GM19463 (cell line): Measurements from ENCODE around the gene HOOK1.
A peak's percentile ranks its signal among the peaks of the same experiment; 100 is the strongest.
"Not testable (repeated sequence)": the region's sequence is repeated elsewhere in the genome, so short reads cannot be mapped to it uniquely, and the experiment has no call there.

Experiments used
- ATAC-seq: cut with Tn5 transposase; IDR thresholded peaks from one replicate; pipeline ENCODE4 v1.9.1; 2021; ENCODE audit warnings: mild to moderate bottlenecking, moderate library complexity; ENCODE audit not compliant: unreplicated experiment

Gene HOOK1

GRCh38 chr1:59880735-59881134, 66.0 kb downstream of the HOOK1 start:
- ATAC-seq, result no peak

DNA sequence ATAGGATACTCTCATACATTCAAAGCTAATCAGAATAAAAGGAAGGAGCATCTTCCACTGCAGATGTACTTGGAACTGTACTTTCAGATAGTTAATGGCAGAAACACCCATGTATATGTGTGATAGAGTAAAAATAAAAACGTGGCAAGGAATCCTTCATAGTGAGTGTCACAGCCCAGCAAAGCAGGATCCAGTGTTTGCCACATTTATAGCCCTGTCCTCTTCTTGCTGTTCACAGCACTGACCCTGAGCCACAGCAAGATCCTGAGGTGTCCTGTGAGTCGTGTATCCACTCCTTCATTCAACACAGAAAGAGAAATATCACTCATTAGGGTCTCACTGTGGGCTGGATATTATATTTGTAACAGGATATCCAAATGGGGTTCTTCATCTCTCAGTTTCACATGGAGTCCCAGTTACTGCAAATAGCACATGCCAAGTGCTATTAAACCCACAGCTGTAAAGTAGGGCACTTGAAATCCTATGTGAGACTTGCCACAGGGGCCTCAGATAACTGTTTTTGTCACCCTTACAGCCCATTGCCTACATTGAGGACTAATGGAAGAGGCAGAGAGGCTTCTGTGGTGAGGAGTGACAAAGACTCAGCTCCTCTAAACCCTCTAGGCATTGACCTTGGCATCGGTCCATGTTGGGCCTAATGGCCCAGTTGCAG, 70.5 kb downstream of the HOOK1 start:
- no peak for ATAC-seq

GRCh38 chr1:59892841-59893811, 78.4 kb downstream of the HOOK1 start:
- ATAC-seq, result no peak

DNA sequence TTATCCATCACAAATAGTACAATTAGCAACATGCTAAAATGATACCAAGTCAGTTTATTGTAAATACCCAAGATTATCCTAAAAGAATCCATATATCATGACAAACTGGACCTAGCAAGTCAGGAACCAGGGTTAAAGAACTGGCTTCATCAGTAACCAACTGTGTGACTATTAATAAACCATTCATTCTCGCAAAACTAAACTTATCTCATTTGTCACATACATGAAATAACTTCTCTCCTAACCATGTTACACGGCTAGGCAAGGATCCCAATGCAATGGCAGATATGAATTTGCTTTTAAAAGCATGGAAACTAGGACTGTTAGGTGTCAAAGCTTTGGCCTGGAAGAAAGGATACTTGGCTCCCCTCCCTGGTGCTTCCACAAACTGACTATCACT, 82.4 kb downstream of the HOOK1 start:
- no peak for ATAC-seq

- ATAC-seq, result no peak
These were observed 84.2 kb downstream of the HOOK1 start for GRCh38 chr1:59898927-59899326.

GRCh38 chr1:59900640-59901039, 85.9 kb downstream of the HOOK1 start:
- no peak for ATAC-seq

DNA sequence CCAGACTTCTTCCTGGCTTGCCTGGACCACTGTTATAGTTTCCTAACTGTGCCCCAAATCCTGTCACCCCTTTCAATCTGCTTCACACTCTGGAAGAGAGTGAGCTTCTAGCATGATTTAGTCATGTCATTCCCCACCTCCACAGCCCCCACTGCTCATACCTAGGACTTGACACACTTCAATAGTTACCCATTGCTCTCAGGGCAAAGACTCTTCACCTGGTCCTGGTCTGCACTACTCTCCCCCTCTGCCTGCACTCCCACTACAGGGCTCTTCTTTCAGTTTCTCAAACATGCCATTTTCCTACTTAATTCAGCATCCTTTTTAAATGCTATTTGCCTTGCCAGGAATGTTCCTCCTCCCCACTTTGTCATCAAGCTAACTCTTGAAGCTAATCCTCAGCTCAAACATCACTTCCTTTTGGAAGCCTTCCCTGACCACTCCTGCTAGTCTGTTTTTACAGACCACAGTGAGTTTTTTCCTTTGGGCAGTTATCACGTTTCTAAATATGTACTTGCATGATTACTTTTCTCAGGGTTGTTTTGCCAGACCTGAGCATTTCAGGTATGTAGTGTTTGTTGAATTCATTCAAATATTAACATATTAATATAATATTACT, 87.1 kb downstream of the HOOK1 start:
- ATAC-seq, result no peak

DNA sequence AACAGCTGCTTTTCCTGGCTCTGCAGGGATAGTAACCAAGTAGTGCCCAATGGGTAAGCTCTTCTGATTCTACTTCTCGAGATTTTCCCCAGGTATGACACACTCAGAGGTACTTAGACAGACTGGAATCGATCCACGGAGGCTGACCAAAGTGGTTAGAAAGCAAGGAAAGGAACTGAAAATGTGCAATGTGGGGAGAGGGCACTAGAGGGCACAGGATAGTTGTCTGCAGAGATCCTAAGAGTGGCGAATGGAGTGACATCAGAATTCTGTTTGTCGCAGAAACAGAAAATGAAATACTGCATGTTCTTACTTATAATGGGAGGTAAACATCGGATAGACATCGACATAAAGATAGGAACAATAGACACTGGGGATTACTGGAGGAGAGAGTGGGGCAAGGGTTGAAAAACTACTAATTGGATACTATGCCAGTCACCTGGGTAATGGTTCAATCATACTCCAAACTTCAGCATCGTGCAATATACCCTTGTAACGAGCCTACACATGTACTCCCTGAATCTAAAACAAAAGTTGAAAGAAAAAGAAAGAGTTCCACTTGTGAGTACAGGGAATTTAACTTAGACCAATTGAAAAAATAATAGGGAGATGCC, 88.5 kb downstream of the HOOK1 start:
- peak; percentile 94 for ATAC-seq

- no peak for ATAC-seq
These were observed 92.2 kb downstream of the HOOK1 start for GRCh38 chr1:59906931-59907330.

DNA sequence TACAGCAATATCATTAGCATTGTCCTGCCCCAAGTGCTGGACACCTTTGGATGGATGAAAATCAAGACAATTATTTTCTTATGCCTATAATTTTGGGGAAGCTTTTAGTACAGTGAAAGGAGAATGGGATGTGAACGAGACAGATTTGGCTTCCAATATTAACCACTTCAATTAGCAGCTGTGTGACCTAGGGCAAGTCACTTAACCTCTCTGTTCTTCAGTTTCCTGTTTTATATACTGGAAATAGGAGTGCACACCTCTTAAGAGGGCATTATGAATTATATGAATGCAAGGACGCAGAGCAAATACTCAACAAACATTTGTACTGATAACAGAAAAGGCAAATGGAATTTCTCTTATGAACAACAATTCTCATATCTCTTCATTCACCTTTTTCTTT, 93.3 kb downstream of the HOOK1 start:
- no peak for ATAC-seq

- no peak for ATAC-seq
These were observed 93.9 kb downstream of the HOOK1 start for GRCh38 chr1:59908682-59909081.

DNA sequence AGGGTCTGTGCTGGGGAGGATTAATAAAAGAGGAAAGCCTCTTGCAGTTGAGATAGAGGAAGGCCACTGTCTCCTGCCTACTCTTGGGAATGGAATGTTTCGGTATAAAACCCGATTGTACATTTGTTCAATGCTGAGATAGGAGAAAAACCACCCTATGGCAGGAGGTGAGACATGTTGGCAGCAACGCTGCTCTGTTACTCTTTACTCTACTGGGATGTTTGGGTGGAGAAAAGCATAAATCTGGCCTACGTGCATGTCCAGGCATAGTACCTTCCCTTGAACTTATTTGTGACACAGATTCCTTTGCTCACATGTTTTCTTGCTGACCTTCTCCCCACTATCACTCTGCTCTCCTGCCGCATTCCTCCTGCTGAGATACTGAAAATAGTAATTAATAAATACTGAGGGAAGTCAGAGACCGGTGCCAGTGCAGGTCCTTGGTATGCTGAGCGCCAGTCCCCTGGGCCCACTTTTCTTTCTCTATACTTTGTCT, 100.1 kb downstream of the HOOK1 start:
- ATAC-seq, result not testable (repeated sequence)

DNA sequence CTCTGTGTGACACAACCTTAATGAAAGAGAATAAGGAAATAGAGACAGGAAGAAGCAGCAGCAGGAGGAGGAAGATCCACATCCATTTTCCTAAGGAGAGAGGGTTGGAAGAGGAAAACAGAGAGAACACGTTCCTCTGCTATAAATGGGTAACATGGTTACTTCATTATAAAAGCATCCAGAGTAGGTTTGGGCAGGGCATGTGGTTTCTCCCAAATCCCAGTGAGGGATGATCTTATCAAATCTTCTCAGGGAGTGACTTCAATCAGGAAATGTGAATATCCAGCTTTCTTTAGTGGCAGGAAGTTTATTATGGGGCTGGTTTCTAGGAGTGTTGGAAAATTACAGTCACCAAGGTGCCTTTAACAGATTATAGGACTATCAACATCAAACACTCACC, 100.8 kb downstream of the HOOK1 start:
- no peak for ATAC-seq

DNA sequence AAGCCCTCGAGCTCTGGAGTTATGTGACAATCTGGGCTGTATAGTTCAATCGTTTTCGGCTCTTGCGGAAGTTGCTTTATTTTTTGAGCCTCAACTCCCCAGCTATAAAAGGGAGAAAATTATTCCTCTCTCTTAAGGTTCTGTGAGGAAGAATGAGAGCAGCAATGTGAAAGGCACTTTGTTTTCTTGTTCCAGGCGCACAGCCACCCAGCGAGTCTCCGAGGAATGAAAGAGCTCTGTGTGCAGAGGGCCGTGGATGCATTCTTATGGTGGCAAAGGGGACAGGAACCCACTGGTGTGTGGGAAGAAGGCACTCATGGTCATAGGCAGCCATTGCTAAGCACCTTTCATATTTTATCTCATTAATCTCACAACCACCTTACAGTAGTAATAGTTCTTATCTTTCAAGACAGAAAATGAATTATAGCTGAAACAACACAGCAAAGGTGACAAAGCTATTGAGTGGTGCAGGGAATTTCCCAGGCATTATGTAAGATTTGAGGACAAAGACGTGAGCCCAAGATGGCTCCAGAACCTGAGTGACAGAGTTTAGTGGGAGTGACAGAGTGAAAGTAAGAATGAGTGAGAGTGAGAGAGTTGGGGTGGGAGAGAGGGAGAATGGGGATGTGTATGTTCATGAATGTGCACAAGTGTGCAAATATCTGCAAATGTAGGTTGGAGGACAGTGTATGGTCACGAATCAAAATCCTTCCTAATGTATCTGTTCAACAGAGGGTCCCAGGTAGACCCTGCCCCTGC, 102.5 kb downstream of the HOOK1 start:
- ATAC-seq, result no peak

GRCh38 chr1:59917785-59918180, 103.0 kb downstream of the HOOK1 start:
- no peak for ATAC-seq

- no peak for ATAC-seq
These were observed 105.0 kb downstream of the HOOK1 start for GRCh38 chr1:59919746-59920145.

DNA sequence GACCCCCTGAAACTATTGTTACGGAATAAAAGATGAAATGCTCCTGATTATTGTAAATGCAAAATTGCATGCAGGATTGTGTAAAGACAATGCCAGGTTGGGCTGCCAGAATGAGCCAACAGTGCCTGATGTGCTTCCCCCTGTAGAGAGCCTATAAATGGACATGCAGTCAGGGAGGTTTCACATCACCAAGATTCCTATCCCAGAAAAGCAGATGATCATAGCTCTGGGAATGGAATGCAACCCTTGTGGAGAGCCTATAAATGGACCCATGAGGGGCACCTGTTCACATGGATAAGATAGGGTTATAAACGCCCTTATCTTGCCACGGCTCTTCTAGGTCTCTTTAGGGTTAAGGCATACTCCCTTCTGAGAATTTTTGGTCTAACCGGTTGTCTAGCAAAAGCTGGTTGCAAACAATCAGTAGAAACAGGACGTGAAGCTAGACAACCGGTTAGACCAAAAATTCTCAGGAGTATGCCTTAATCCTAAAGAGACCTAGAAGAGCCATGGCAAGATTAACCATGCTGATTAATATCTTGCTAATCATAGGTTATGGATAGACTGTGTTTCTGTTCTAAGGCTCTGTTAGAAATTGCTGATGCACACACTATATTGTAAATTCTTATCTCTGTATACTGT, 106.6 kb downstream of the HOOK1 start:
- ATAC-seq, result not testable (repeated sequence)

DNA sequence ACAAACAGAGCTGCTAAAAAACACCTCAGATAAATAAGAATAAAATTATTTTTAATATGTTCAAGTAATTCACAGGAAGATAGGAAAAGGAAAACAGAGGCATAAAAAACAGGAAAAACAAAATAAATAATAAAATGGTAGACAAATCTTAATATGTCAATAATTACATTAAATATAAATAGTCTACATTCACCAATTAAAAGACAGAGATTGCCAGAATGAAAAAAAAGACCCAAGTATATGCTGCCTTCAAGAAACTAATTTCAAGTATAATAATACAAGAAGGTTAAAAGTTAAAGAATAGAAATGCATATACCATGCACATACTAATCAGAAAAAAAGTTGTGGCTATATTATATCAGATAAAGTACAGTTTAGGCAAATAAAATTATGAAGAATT, 109.9 kb downstream of the HOOK1 start:
- ATAC-seq, result no peak
